ENCODE measurements around the gene ICAM3. TPM values are rescaled to one million over a fixed set of nuclear protein-coding genes. Genes with fewer than 3 reads are reported as not detected.
"Not testable (repeated sequence)": the region's sequence is repeated elsewhere in the genome, so short reads cannot be mapped to it uniquely, and the experiment has no call there.

ICAM3 gene
- 10 to 100 TPM; 19.6 to 44.3 (median 26.0) TPM for polyA plus RNA-seq

GRCh38 chr19:10339380-10339960 lies at the start of gene ICAM3:
Gene ICAM3, minus strand, starts transcription at chr19:10339624. Its CDS starts 10 bp downstream, at chr19:10339614.
- 39 to 54% (median 40%) methylated on average over 13 to 14 of the region's 14 CpGs for WGBS, 3 donors
- H3K27ac ChIP-seq (ENCODE audit: low read depth, low read length) = no peak within 1 kb of the TSS

GRCh38 chr19:10388957-10389356 lies 49.5 kb upstream of the ICAM3 start:
- 0 to 2% (median 1%) methylated on average over 3 of the region's 3 CpGs for WGBS, 3 donors
- no peak overlapping the region for H3K27ac ChIP-seq (ENCODE audit: low read depth, low read length)

GRCh38 chr19:10384580-10384979 lies 45.2 kb upstream of the ICAM3 start:
- H3K27ac ChIP-seq (ENCODE audit: low read depth, low read length) = no peak overlapping the region
- 70 to 85% (median 81%) methylated on average over 9 of the region's 9 CpGs for WGBS, 3 donors

- not testable (repeated sequence) for H3K27ac ChIP-seq (ENCODE audit: low read depth, low read length)
- 86 to 88% (median 88%) methylated on average over 8 of the region's 8 CpGs for whole genome bisulfite sequencing, 3 donors
Observed at GRCh38 chr19:10383223-10383499, 43.7 kb upstream of the ICAM3 start.

GRCh38 chr19:10380313-10381102 lies 41.1 kb upstream of the ICAM3 start, which contains the start of gene TYK2:
Gene TYK2, minus strand, starts transcription at chr19:10380572. Its CDS starts 2,166 bp downstream, at chr19:10378406.
- 0 to 1% (median 0%) methylated on average over 56 to 58 of the region's 58 CpGs for WGBS, 3 donors

GRCh38 chr19:10379880-10380312 lies 40.5 kb upstream of the ICAM3 start:
- WGBS, 3 donors = 1 to 2% (median 1%) methylated on average over 10 of the region's 10 CpGs
- H3K27ac ChIP-seq (ENCODE audit: low read depth, low read length) = no peak overlapping the region

More at GRCh38 chr19:10380313-10381102, 41.1 kb upstream of the ICAM3 start, which contains the start of gene TYK2:
- peak within 1 kb of the TSS; percentile 5 for H3K27ac ChIP-seq (ENCODE audit: low read depth, low read length)

- no peak overlapping the region for H3K27ac ChIP-seq (ENCODE audit: low read depth, low read length)
- WGBS, 3 donors = 92 to 95% (median 93%) methylated on average over 7 to 8 of the region's 8 CpGs
Observed at GRCh38 chr19:10378124-10378523, 38.7 kb upstream of the ICAM3 start.

- WGBS, 3 donors = 90 to 96% (median 91%) methylated on average over 2 of the region's 2 CpGs
Observed at GRCh38 chr19:10377140-10377640, 37.8 kb upstream of the ICAM3 start.

GRCh38 chr19:10374931-10375330 lies 35.5 kb upstream of the ICAM3 start:
- H3K27ac ChIP-seq (ENCODE audit: low read depth, low read length) = no peak overlapping the region
- 77 to 88% (median 86%) methylated on average over 5 of the region's 5 CpGs for WGBS, 3 donors

More at GRCh38 chr19:10377140-10377640, 37.8 kb upstream of the ICAM3 start:
- not testable (repeated sequence) for H3K27ac ChIP-seq (ENCODE audit: low read depth, low read length)

- WGBS, 3 donors = 70 to 93% (median 92%) methylated on average over 3 of the region's 3 CpGs
- no peak overlapping the region for H3K27ac ChIP-seq (ENCODE audit: low read depth, low read length)
Observed at GRCh38 chr19:10372690-10373089, 33.3 kb upstream of the ICAM3 start.

GRCh38 chr19:10368101-10368803 lies 28.8 kb upstream of the ICAM3 start:
- no peak overlapping the region for H3K27ac ChIP-seq (ENCODE audit: low read depth, low read length)
- 94 to 96% (median 96%) methylated on average over 15 of the region's 15 CpGs for WGBS, 3 donors

- WGBS, 3 donors = 96 to 100% (median 97%) methylated on average over 4 of the region's 4 CpGs
- H3K27ac ChIP-seq (ENCODE audit: low read depth, low read length) = not testable (repeated sequence)
Observed at GRCh38 chr19:10366950-10367512, 27.6 kb upstream of the ICAM3 start.

- WGBS, 3 donors = 95 to 96% (median 96%) methylated on average over 23 of the region's 23 CpGs
- no peak overlapping the region for H3K27ac ChIP-seq (ENCODE audit: low read depth, low read length)
Observed at GRCh38 chr19:10365518-10365917, 26.1 kb upstream of the ICAM3 start.

- H3K27ac ChIP-seq (ENCODE audit: low read depth, low read length) = no peak overlapping the region
- 79 to 85% (median 81%) methylated on average over 19 of the region's 19 CpGs for WGBS, 3 donors
Observed at GRCh38 chr19:10364644-10365043, 25.2 kb upstream of the ICAM3 start.

GRCh38 chr19:10363789-10364281 lies 24.4 kb upstream of the ICAM3 start:
- WGBS, 3 donors = 91 to 96% (median 94%) methylated on average over 12 of the region's 12 CpGs
- no peak overlapping the region for H3K27ac ChIP-seq (ENCODE audit: low read depth, low read length)

GRCh38 chr19:10362259-10362658 lies 22.8 kb upstream of the ICAM3 start:
- WGBS, 3 donors = 92 to 95% (median 95%) methylated on average over 14 to 18 of the region's 18 CpGs
- H3K27ac ChIP-seq (ENCODE audit: low read depth, low read length) = no peak overlapping the region

GRCh38 chr19:10361569-10362011 lies 22.2 kb upstream of the ICAM3 start:
- 86 to 89% (median 87%) methylated on average over 11 to 16 of the region's 16 CpGs for WGBS, 3 donors
- no peak overlapping the region for H3K27ac ChIP-seq (ENCODE audit: low read depth, low read length)

- WGBS, 3 donors = 91 to 99% (median 96%) methylated on average over 12 of the region's 12 CpGs
- no peak overlapping the region for H3K27ac ChIP-seq (ENCODE audit: low read depth, low read length)
Observed at GRCh38 chr19:10356431-10356830, 17.0 kb upstream of the ICAM3 start.
